ENCODE results near the gene ZCCHC12.
A peak's percentile ranks its signal among the peaks of the same experiment; 100 is the strongest.
"Not testable (repeated sequence)": the region's sequence is repeated elsewhere in the genome, so short reads cannot be mapped to it uniquely, and the experiment has no call there.

ZCCHC12 gene

GRCh38 chrX:118823263-118824172, at the start of gene ZCCHC12:
TSS of gene ZCCHC12 (plus strand) at chrX:118823824. CDS start at chrX:118825245, 1,421 bp downstream.
- TF ChIP-seq JUND (IDR thresholded peaks at IDR 0.05; ENCODE audit: low read depth), result no peak
- in situ Hi-C loops (cut with HindIII; ENCODE audit: low pct_unique_long_range_greater_than_20kb, low sequenced_read_pairs), result no loop called here
- DNase-seq (ENCODE audit: low read depth in 1 of 2, low spot score in 1 of 2), result no peak

GRCh38 chrX:118779581-118779980, 44.0 kb upstream of the ZCCHC12 start:
- no peak for TF ChIP-seq JUND (IDR thresholded peaks at IDR 0.05; ENCODE audit: low read depth)
- in situ Hi-C loops (cut with HindIII; ENCODE audit: low pct_unique_long_range_greater_than_20kb, low sequenced_read_pairs), result no loop called here
- DNase-seq (ENCODE audit: low read depth in 1 of 2, low spot score in 1 of 2), result no peak

- no peak for DNase-seq (ENCODE audit: low read depth in 1 of 2, low spot score in 1 of 2)
- no peak for TF ChIP-seq JUND (IDR thresholded peaks at IDR 0.05; ENCODE audit: low read depth)
- in situ Hi-C loops (cut with HindIII; ENCODE audit: low pct_unique_long_range_greater_than_20kb, low sequenced_read_pairs), result no loop called here
Observed at GRCh38 chrX:118780509-118780908, 43.1 kb upstream of the ZCCHC12 start.

GRCh38 chrX:118780911-118781310, 42.7 kb upstream of the ZCCHC12 start:
- in situ Hi-C loops (cut with HindIII; ENCODE audit: low pct_unique_long_range_greater_than_20kb, low sequenced_read_pairs), result no loop called here
- DNase-seq (ENCODE audit: low read depth in 1 of 2, low spot score in 1 of 2), result no peak
- no peak for TF ChIP-seq JUND (IDR thresholded peaks at IDR 0.05; ENCODE audit: low read depth)

GRCh38 chrX:118795528-118796280, 27.9 kb upstream of the ZCCHC12 start:
- no peak for TF ChIP-seq JUND (IDR thresholded peaks at IDR 0.05; ENCODE audit: low read depth)
- in situ Hi-C loops (cut with HindIII; ENCODE audit: low pct_unique_long_range_greater_than_20kb, low sequenced_read_pairs), result no loop called here
- DNase-seq (ENCODE audit: low read depth in 1 of 2, low spot score in 1 of 2), result no peak

GRCh38 chrX:118802857-118803256, 20.8 kb upstream of the ZCCHC12 start:
- no peak for TF ChIP-seq JUND (IDR thresholded peaks at IDR 0.05; ENCODE audit: low read depth)
- DNase-seq (ENCODE audit: low read depth in 1 of 2, low spot score in 1 of 2), result no peak
- in situ Hi-C loops (cut with HindIII; ENCODE audit: low pct_unique_long_range_greater_than_20kb, low sequenced_read_pairs), result no loop called here

GRCh38 chrX:118807151-118808017, 16.2 kb upstream of the ZCCHC12 start:
- in situ Hi-C loops (cut with HindIII; ENCODE audit: low pct_unique_long_range_greater_than_20kb, low sequenced_read_pairs), result no loop called here
- no peak for TF ChIP-seq JUND (IDR thresholded peaks at IDR 0.05; ENCODE audit: low read depth)
- peak in 1 of 2 experiments; percentile 48 for DNase-seq (ENCODE audit: low read depth in 1 of 2, low spot score in 1 of 2)

- DNase-seq (ENCODE audit: low read depth in 1 of 2, low spot score in 1 of 2); in situ Hi-C loops (cut with HindIII; ENCODE audit: low pct_unique_long_range_greater_than_20kb, low sequenced_read_pairs): not testable (repeated sequence)
Observed at GRCh38 chrX:118817257-118817656, 6.4 kb upstream of the ZCCHC12 start.

GRCh38 chrX:118824173-118824730, 628 bp downstream of the ZCCHC12 start:
- no peak for TF ChIP-seq JUND (IDR thresholded peaks at IDR 0.05; ENCODE audit: low read depth)
- no peak for DNase-seq (ENCODE audit: low read depth in 1 of 2, low spot score in 1 of 2)
- in situ Hi-C loops (cut with HindIII; ENCODE audit: low pct_unique_long_range_greater_than_20kb, low sequenced_read_pairs), result no loop called here

- no peak for TF ChIP-seq JUND (IDR thresholded peaks at IDR 0.05; ENCODE audit: low read depth)
- in situ Hi-C loops (cut with HindIII; ENCODE audit: low pct_unique_long_range_greater_than_20kb, low sequenced_read_pairs), result no loop called here
- DNase-seq (ENCODE audit: low read depth in 1 of 2, low spot score in 1 of 2), result no peak
Observed at GRCh38 chrX:118825227-118825626, 1.6 kb downstream of the ZCCHC12 start.

- DNase-seq (ENCODE audit: low read depth in 1 of 2, low spot score in 1 of 2), result peak; percentile 28 to 52
- no peak for TF ChIP-seq JUND (IDR thresholded peaks at IDR 0.05; ENCODE audit: low read depth)
- in situ Hi-C loops (cut with HindIII; ENCODE audit: low pct_unique_long_range_greater_than_20kb, low sequenced_read_pairs), result no loop called here
Observed at GRCh38 chrX:118839334-118839958, 15.8 kb downstream of the ZCCHC12 start.

GRCh38 chrX:118847676-118848075, 24.1 kb downstream of the ZCCHC12 start:
- peak in 1 of 2 experiments; percentile 59 for DNase-seq (ENCODE audit: low read depth in 1 of 2, low spot score in 1 of 2)
- in situ Hi-C loops (cut with HindIII; ENCODE audit: low pct_unique_long_range_greater_than_20kb, low sequenced_read_pairs), result no loop called here
- TF ChIP-seq JUND (IDR thresholded peaks at IDR 0.05; ENCODE audit: low read depth), result no peak
